Forelimb muscle (tissue), 1 donor: ENCODE measurements around the gene PRAMEF17. TPM values are rescaled to one million over a fixed set of nuclear protein-coding genes. Genes with fewer than 3 reads are reported as not detected.

Experiments
- polyA plus RNA-seq: library from polyadenylated mRNA; unstranded; fragments of 120-200 nt; gene quantifications from one replicate; pipeline ENCODE4 v1.2.1, GENCODE V29; 2013; ENCODE audit not compliant: insufficient read length

The PRAMEF17 gene
- polyA plus RNA-seq, 1 donor: not detected

Other genes starting within 250 kb of the PRAMEF17 start
- gene PRAMEF26, start 233.6 kb upstream of the PRAMEF17 start, polyA plus RNA-seq: not detected
- gene HNRNPCL4, start 224.0 kb upstream of the PRAMEF17 start, polyA plus RNA-seq: 0.20 TPM
- gene PRAMEF9, start 217.8 kb upstream of the PRAMEF17 start, polyA plus RNA-seq: not detected
- gene PRAMEF13, start 188.2 kb upstream of the PRAMEF17 start, polyA plus RNA-seq: not detected
- not detected for gene PRAMEF18, start 163.5 kb upstream of the PRAMEF17 start, polyA plus RNA-seq
- not detected for gene PRAMEF5, start 135.4 kb upstream of the PRAMEF17 start, polyA plus RNA-seq
- not detected for gene PRAMEF8, start 104.5 kb upstream of the PRAMEF17 start, polyA plus RNA-seq
- not detected for gene PRAMEF33, start 86.1 kb upstream of the PRAMEF17 start, polyA plus RNA-seq
- gene PRAMEF15, start 74.1 kb upstream of the PRAMEF17 start, polyA plus RNA-seq: not detected
- gene PRAMEF14, start 42.5 kb upstream of the PRAMEF17 start, polyA plus RNA-seq: not detected
- not detected for gene PRAMEF19, start 17.7 kb upstream of the PRAMEF17 start, polyA plus RNA-seq
- gene PRAMEF20, start 20.8 kb downstream of the PRAMEF17 start, polyA plus RNA-seq: not detected
- gene LRRC38, start 124.4 kb downstream of the PRAMEF17 start, polyA plus RNA-seq: 42.3 TPM
- gene PDPN, start 194.2 kb downstream of the PRAMEF17 start, polyA plus RNA-seq: 39.3 TPM